ENCODE results near the gene SPOCK3.

GRCh38 chr4:167144605-167145004 lies 89.7 kb downstream of the SPOCK3 start:
- TF ChIP-seq POLR2AphosphoS5 (IDR thresholded peaks at IDR 0.05; ENCODE audit: low read depth, low read length) (no peak), POLR2A (IDR thresholded peaks at IDR 0.05; ENCODE audit: low read depth, low read length) (no peak), TAF1 (IDR thresholded peaks at IDR 0.05; ENCODE audit: low read depth, low read length) (no peak), SPI1 (IDR thresholded peaks at IDR 0.05; ENCODE audit: low read depth, low read length) (no peak), PAX5 (IDR thresholded peaks at IDR 0.05; ENCODE audit: insufficient read depth, low read length, severe bottlenecking) (no peak), POU2F2 (IDR thresholded peaks at IDR 0.05; ENCODE audit: low read depth, low read length) (no peak)

Data from GM12891 (cell line).